Measurements from ENCODE around the gene ARPC3. TPM values are rescaled to one million over a fixed set of nuclear protein-coding genes. Genes with fewer than 3 reads are reported as not detected.
A peak's percentile ranks its signal among the peaks of the same experiment; 100 is the strongest.

ARPC3 gene
- total and polyA plus RNA-seq, 2 experiments from 2014 or later = 356 to 411 TPM

DNA sequence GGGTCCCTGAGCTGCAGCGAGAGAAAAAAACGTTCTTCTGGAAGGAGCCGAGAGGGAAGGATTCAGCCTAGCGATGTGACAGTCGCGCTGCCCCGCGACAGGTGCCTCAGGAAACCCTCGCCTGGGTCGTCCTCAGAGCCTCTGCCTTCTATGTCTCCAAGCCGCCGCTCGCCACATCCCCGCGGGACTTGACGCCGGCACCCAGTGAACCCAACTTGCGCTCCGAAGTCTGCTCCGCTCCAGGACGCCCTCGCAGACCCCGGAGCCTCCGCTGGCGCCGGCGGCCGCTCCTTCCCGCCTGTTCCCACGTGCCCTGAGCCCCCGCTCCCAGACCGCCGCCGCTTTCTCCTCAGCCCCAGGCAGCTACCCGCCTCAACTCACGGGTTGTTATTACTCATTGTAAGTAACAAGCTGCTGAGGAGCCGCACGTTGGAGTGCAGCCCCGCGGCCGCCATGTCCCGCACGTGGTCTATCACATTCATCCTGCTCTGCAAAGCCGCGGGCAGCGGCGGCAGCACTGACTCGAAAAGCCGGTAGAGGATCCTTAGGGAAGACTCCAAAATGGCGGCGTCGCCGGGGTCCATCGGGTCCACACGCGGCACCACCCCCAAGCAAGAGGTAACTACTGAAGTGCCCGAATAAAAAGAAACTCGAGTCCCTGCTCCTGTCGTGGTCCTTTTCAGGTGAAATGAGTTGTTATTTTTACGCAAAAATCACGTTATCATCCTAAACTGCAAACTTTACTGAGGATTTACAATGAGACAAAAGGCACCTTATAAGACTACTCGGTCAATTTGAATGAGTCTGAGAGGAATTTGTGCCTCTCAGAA lies 46.8 kb downstream of the ARPC3 start, which contains the start of gene ANAPC7:
Gene ANAPC7 (minus strand): TSS at position 563 of the 830 bp plus-strand sequence. CDS start 81 bp downstream, at position 482.
- Histone ChIP-seq H3K4me2 (peak within 1 kb of the TSS; percentile 68), H3K9me2 (ENCODE audit: insufficient read depth) (no peaks in the 10 kb centered on the region), H3F3A (replicated peaks; ENCODE audit: low read depth) (peaks cover 6% of the 10 kb centered on the region; the same call in 1 of the 2 replicates), H4K20me1 (replicated peaks; ENCODE audit: insufficient read depth) (peaks cover 24% of the 10 kb centered on the region), H3K4me1 (ENCODE audit: insufficient read depth) (0 out of 2 replicates have a peak, but pooled peaks cover 6% of the 10 kb centered on the region), H3K79me2 (replicated peaks; ENCODE audit: insufficient read depth) (peaks cover 51% of the 10 kb centered on the region), H3K27me3 (ENCODE audit: insufficient read depth) (no peaks in the 10 kb centered on the region), H3K36me3 (ENCODE audit: insufficient read depth) (peaks cover 13% of the 10 kb centered on the region), H2AFZ (peak within 1 kb of the TSS; percentile 93), H3K27ac (ENCODE audit: low read depth) (peak within 1 kb of the TSS; percentile 92), H3K4me3 (peak within 1 kb of the TSS; percentile 70)
- peak within 1 kb of the TSS; percentile 100 for H3K27ac Mint-ChIP-seq
- peak within 1 kb of the TSS; percentile 99 for H3K4me3 Mint-ChIP-seq
- H3K36me3 Mint-ChIP-seq (ENCODE audit: low read depth) = peaks cover 41% of the 10 kb centered on the region
- no peak for TF ChIP-seq ZNF331 (CRISPR knock-in tag; IDR thresholded peaks at IDR 0.05; ENCODE audit: low read depth)
- TF ChIP-seq EZH2phosphoT487 (IDR thresholded peaks at IDR 0.05; ENCODE audit: unreplicated experiment) = no peak
- TF ChIP-seq JUNB (IDR thresholded peaks at IDR 0.05; ENCODE audit: unreplicated experiment) = no peak
- TF ChIP-seq, protein P1, sequence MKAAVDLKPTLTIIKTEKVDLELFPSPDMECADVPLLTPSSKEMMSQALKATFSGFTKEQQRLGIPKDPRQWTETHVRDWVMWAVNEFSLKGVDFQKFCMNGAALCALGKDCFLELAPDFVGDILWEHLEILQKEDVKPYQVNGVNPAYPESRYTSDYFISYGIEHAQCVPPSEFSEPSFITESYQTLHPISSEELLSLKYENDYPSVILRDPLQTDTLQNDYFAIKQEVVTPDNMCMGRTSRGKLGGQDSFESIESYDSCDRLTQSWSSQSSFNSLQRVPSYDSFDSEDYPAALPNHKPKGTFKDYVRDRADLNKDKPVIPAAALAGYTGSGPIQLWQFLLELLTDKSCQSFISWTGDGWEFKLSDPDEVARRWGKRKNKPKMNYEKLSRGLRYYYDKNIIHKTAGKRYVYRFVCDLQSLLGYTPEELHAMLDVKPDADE (IDR thresholded peaks at IDR 0.05) = peak; percentile 25; the same call in 1 of the 2 replicates
- no peak for TF ChIP-seq ZNF114 (CRISPR knock-in tag; IDR thresholded peaks at IDR 0.05)
- TF ChIP-seq POLR2AphosphoS5 (IDR thresholded peaks at IDR 0.05; ENCODE audit: low read depth) = peak; percentile 74
- no peak for TF ChIP-seq REST (IDR thresholded peaks at IDR 0.05; ENCODE audit: unreplicated experiment)
- ATAC-seq = peak; percentile 92
- H3K27me3 Mint-ChIP-seq (ENCODE audit: insufficient read depth, low read depth, poor library complexity) = peaks cover 6% of the 10 kb centered on the region
- peak; percentile 95 for DNase-seq (ENCODE audit: low spot score)
- no peaks in the 10 kb centered on the region; the same call in 1 of the 3 replicates for H3K9me3 Mint-ChIP-seq
- H3K4me1 Mint-ChIP-seq = peaks cover 8% of the 10 kb centered on the region

Small RNA genes within 50 kb of the gene (small RNA-seq; reads per million reads assigned to genes)
- gene RF00278 (ENCODE audit: low replicate concordance) = not detected

Other genes with a start within 250 kb of the ARPC3 start
- gene ATP2A2, start 169.1 kb downstream of the ARPC3 start, total RNA-seq (2014; rRNA removed; shearing (Covaris generic)) = 201 and 225 TPM in 2 replicates
- 44.2 and 47.2 TPM in 2 replicates for gene ATP2A2, start 169.1 kb downstream of the ARPC3 start, polyA plus RNA-seq (2016; fragmentation: Nextera tagmentation; extraction: Ambion mirVana)
- gene ANAPC7, start 46.6 kb downstream of the ARPC3 start, total RNA-seq (2014; rRNA removed; shearing (Covaris generic)) = 92.7 and 99.3 TPM in 2 replicates
- 59.0 and 71.0 TPM in 2 replicates for gene ANAPC7, start 46.6 kb downstream of the ARPC3 start, polyA plus RNA-seq (2016; fragmentation: Nextera tagmentation; extraction: Ambion mirVana)
- 30.4 and 45.0 TPM in 2 replicates for gene GPN3, start 17.9 kb upstream of the ARPC3 start, total RNA-seq (2014; rRNA removed; shearing (Covaris generic))
- gene GPN3, start 17.9 kb upstream of the ARPC3 start, polyA plus RNA-seq (2016; fragmentation: Nextera tagmentation; extraction: Ambion mirVana) = 84.6 and 108 TPM in 2 replicates
- 20.4 and 27.1 TPM in 2 replicates for gene FAM216A, start 18.5 kb upstream of the ARPC3 start, total RNA-seq (2014; rRNA removed; shearing (Covaris generic))
- gene FAM216A, start 18.5 kb upstream of the ARPC3 start, polyA plus RNA-seq (2016; fragmentation: Nextera tagmentation; extraction: Ambion mirVana) = 53.0 and 53.5 TPM in 2 replicates
- 39.1 and 82.1 TPM in 2 replicates for gene VPS29, start 51.8 kb upstream of the ARPC3 start, total RNA-seq (2014; rRNA removed; shearing (Covaris generic))
- gene VPS29, start 51.8 kb upstream of the ARPC3 start, polyA plus RNA-seq (2016; fragmentation: Nextera tagmentation; extraction: Ambion mirVana) = 103 and 115 TPM in 2 replicates
- not detected in 2 replicates for gene RAD9B, start 52.0 kb upstream of the ARPC3 start, total RNA-seq (2014; rRNA removed; shearing (Covaris generic))
- not detected in 2 replicates for gene RAD9B, start 52.0 kb upstream of the ARPC3 start, polyA plus RNA-seq (2016; fragmentation: Nextera tagmentation; extraction: Ambion mirVana)
- 17.5 and 22.3 TPM in 2 replicates for gene PPTC7, start 133.0 kb upstream of the ARPC3 start, total RNA-seq (2014; rRNA removed; shearing (Covaris generic))
- 5.2 and 7.5 TPM in 2 replicates for gene PPTC7, start 133.0 kb upstream of the ARPC3 start, polyA plus RNA-seq (2016; fragmentation: Nextera tagmentation; extraction: Ambion mirVana)
- 12.4 and 14.8 TPM in 2 replicates for gene TCTN1, start 163.8 kb upstream of the ARPC3 start, total RNA-seq (2014; rRNA removed; shearing (Covaris generic))
- gene TCTN1, start 163.8 kb upstream of the ARPC3 start, polyA plus RNA-seq (2016; fragmentation: Nextera tagmentation; extraction: Ambion mirVana) = 10.5 and 10.6 TPM in 2 replicates
- 10.7 and 11.8 TPM in 2 replicates for gene HVCN1, start 238.8 kb upstream of the ARPC3 start, total RNA-seq (2014; rRNA removed; shearing (Covaris generic))
- 10.1 and 10.4 TPM in 2 replicates for gene HVCN1, start 238.8 kb upstream of the ARPC3 start, polyA plus RNA-seq (2016; fragmentation: Nextera tagmentation; extraction: Ambion mirVana)

Data from GM23338 (cell line).